VCaP (cell line): ENCODE results near the gene ATP6AP2.
"Not testable (repeated sequence)": the region's sequence is repeated elsewhere in the genome, so short reads cannot be mapped to it uniquely, and the experiment has no call there.

Experiments
- H3K27ac ChIP-seq: fragments of 450-650 bp; 2 replicates; pipeline ENCODE4 v1.5.1; 2017
- CTCF ChIP-seq: fragments of 450-650 bp; conservative IDR thresholded peaks from 2 replicates; pipeline ENCODE4 v1.5.1; 2017; ENCODE audit warnings: mild to moderate bottlenecking, moderate library complexity

Gene ATP6AP2

GRCh38 chrX:40578039-40578695 is 2.6 kb upstream of the ATP6AP2 start:
- no peak overlapping the region for H3K27ac ChIP-seq
- TF ChIP-seq CTCF, result no peak

GRCh38 chrX:40579141-40579540 is 1.6 kb upstream of the ATP6AP2 start:
- H3K27ac ChIP-seq, result no peak overlapping the region
- TF ChIP-seq CTCF, result no peak

GRCh38 chrX:40579900-40580536 is 752 bp upstream of the ATP6AP2 start:
- peak overlapping the region; percentile 69 for H3K27ac ChIP-seq
- no peak for TF ChIP-seq CTCF

GRCh38 chrX:40581336-40581920 is 658 bp downstream of the ATP6AP2 start:
- peak overlapping the region; percentile 69 for H3K27ac ChIP-seq
- no peak for TF ChIP-seq CTCF

- not testable (repeated sequence) for H3K27ac ChIP-seq
Observed at GRCh38 chrX:40582178-40582577, 1.4 kb downstream of the ATP6AP2 start.

GRCh38 chrX:40582811-40583210 is 2.0 kb downstream of the ATP6AP2 start:
- H3K27ac ChIP-seq, result no peak overlapping the region
- no peak for TF ChIP-seq CTCF

- not testable (repeated sequence) for H3K27ac ChIP-seq
Observed at GRCh38 chrX:40587623-40588022, 6.9 kb downstream of the ATP6AP2 start.

GRCh38 chrX:40589616-40590321 is 9.0 kb downstream of the ATP6AP2 start:
- H3K27ac ChIP-seq, result not testable (repeated sequence)

- TF ChIP-seq CTCF, result no peak
Observed at GRCh38 chrX:40603446-40603845, 22.7 kb downstream of the ATP6AP2 start.

More at GRCh38 chrX:40603446-40603845, 22.7 kb downstream of the ATP6AP2 start:
- H3K27ac ChIP-seq, result no peak overlapping the region
